Inferior parietal cortex (tissue), 1 donor: ENCODE results near the gene HLA-A.
"Not testable (repeated sequence)": the region's sequence is repeated elsewhere in the genome, so short reads cannot be mapped to it uniquely, and the experiment has no call there.

ENCODE experiments used
- DNase-seq: peaks from one replicate; pipeline ENCODE4 v3.0.0-alpha.2; 2016; ENCODE audit errors: extremely low spot score

HLA-A gene

DNA sequence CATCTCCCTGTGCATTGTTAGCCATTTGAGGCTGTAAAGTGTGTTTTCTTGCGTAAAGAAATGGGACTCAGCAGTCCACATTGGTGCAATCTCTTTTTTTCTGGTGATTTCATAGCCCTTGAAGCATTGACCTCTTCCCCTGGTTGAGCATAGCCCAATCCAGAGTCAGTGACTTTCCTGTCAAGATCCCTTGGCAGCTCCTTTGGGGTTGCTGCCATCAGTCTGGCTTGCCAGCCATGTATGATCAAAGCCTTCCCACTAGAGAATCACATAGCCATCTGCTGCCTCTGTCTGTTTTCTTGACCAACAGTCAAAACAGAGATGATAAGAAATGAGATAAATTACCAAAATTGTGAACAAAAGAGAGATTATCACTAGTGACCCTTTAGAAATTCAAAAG lies 19.6 kb downstream of the HLA-A start:
- DNase-seq: no peak

DNA sequence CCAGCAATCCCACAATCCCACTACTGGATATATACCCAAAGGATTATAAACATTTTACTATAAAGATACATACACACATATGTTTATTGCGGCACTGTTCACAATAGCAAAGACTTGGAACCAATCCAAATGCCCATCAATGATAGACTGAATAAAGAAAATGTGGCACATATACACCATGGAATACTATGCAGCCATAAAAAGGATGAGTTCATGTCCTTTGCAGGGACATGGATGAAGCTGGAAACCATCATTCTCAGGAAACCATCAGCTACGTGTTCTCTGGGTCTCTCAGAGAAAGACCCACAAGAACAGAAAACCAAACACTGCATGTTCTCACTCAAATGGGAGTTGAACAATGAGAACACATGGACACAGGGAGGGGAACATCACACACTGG lies 21.4 kb downstream of the HLA-A start:
- DNase-seq: not testable (repeated sequence)

DNA sequence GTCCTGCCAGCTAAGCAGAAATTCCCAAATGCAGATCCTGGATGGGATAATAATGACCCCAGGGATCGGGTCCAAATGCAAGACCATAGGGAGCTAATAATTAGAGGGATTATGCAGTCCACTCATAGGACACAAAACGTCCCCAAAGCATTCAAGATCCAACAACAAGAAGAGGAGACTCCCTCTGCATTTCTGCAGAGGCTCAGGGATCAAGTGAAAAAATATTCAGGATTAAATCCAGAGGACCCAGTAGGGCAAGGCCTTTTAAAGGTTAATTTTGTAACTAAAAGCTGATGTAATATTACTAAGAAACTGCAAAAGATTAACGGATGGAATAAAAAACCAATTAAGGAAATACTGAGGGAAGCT lies 22.2 kb downstream of the HLA-A start:
- DNase-seq: no peak

DNA sequence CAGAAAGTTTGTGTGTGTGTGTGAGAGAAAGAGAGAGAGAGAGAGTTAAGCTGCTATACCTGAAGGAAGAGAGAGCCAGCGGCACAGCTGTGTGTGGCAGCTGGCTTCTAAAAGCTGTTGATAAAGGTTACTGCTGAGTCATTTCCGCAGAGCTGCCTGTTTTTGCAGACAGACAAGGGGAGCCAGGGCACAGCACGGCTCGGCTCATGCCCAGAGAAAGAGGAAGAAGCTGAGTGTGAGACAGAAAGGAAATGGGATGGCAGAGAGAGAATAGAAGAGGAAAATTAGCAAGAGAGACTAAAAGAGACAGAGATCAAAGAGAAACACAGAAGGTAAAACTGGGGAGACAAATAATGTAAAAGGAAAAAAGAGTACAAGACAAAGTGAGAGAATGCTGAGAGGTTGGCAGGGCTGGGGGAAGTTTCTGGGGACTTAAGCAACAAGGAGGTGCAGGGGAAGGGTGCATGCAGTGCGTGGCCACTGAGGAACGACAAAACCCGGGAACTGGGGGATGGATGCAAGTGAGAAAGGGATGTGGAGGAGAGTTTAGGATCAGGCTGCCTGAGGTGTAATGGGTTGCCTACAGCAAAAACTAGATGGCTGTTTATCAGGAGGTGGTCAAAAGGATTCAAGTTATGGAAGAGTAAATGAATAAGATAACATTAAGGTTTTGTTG lies 22.7 kb downstream of the HLA-A start:
- DNase-seq: peak; percentile 68

- no peak for DNase-seq
Observed at GRCh38 chr6:29965563-29965872, 23.2 kb downstream of the HLA-A start.

DNA sequence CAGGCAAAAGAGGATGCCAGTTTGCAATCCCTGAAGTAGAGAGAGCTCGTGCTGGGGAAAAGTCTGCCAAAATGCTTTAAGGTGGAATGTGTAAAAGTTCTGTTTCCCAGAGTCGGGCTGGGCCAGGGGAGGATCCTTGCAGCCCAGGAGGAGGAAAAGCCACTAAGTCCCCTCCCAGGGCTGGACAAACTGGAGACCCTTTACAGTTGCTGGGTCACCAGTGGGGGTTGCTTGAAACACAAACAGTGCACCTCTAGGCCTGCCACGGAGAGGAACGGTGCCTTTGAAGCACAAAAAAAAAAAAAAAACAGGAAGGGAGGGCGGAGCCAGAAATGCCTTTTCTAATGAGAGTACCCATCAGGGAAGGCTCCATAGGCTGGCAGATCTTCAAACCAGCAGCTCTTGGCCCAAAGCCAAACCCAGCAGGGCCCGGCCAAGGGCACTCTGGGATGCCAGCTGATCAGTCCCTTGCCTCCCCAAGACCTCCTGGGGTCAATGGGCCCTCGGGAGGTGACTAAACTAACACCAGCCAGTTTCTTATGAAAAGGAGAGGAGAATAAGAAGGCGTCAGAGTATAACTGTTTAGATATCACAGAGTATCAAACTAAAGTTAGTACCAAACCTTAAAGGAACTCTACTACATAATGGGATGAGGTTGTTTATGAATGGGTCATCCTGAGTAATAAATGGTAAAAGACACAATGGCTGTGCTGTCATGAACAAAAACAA lies 23.7 kb downstream of the HLA-A start:
- peak; percentile 66 for DNase-seq

DNA sequence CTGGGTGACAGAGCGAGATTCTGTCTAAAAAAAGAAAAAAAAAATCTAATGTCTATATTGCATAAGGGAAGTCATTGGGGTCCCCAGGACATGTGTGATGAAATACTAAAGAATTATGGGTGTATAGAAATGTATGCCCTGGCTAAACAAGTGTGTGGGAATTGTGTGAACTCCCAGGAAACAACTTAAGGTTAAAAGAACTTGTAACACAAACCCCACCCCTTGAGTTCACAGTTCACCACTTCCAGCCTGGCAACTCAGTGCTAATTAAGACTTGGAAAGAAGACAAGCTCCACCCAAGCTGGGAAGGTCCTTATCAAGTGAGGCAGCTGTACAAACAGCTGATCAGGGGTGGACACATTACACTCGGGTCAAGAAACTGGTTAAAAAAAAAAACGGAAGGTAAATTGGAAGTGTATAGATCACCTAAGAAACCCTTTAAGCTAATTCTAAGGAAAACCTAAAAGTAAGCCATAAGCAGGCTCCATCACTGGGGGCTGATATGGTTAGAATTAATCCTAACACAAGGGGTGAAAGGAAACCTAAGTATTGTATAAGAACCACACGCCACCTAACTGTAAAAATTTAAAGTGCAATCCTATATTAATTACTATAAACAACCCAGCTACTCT lies 25.2 kb downstream of the HLA-A start:
- no peak for DNase-seq

DNA sequence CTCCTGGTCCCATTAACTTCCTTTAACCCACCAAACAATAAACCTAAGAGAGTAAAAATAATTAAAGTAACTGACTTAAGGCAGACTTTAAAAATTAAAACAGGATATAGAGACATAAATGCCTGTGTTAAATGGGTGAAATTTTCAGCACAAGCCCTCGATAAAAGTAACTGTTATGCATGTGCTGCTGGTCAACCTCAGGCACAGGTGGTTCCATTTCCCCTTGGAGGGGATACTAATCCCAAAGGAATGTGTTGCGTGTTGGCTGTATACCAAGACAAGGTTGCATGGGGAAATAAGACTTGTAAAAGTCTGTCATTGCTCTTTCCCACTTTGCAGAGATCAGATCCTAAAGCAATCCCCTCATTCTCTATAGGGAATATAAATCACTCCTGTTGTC lies 25.8 kb downstream of the HLA-A start:
- DNase-seq: no peak

GRCh38 chr6:29968905-29969304 lies 26.6 kb downstream of the HLA-A start:
- no peak for DNase-seq

GRCh38 chr6:29970711-29971110 lies 28.4 kb downstream of the HLA-A start:
- DNase-seq: no peak

GRCh38 chr6:29974901-29975560 lies 32.7 kb downstream of the HLA-A start:
- DNase-seq: no peak

DNA sequence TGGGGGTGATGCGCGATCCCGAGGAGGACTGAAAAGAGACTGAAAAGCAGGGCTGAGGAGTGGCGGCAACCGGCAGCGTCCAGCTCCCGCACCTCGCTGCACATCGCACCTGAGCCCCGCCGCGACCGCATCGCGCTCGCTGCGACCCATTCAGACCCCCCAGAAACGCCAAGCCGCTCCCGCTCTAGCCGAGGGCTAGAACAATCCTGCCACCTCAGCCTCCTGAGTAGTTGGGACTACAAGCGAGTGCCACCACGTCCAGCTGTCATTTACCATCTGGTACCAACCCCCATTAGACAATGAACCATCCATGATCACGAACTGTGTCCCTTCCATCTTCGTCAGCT lies 33.2 kb downstream of the HLA-A start:
- DNase-seq: no peak

DNA sequence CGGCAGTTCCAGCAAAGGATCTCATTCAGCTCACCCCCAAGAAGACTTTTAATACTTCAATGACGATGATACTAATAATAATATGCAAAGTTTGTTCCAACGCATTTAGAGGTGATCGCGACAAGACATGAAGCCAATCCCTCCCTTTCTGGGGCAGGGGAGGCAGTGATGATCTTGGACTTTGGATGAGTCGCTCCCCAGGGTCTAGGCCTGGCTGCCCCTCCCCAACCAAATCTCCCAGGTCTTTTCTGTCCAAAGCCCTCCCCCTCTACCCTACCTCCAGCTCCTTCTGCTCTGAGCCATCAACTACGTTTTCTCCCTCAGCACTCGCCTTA lies 33.9 kb downstream of the HLA-A start:
- no peak for DNase-seq

GRCh38 chr6:29976588-29977424 lies 34.5 kb downstream of the HLA-A start:
- DNase-seq: peak; percentile 54

- DNase-seq: no peak
Observed at GRCh38 chr6:29977425-29977727, 35.0 kb downstream of the HLA-A start.

GRCh38 chr6:29980013-29980412 lies 37.7 kb downstream of the HLA-A start:
- DNase-seq: not testable (repeated sequence)

GRCh38 chr6:29980511-29980910 lies 38.2 kb downstream of the HLA-A start:
- no peak for DNase-seq

- DNase-seq: no peak
Observed at GRCh38 chr6:29981211-29981812, 39.0 kb downstream of the HLA-A start.

GRCh38 chr6:29982097-29982496 lies 39.8 kb downstream of the HLA-A start:
- no peak for DNase-seq

GRCh38 chr6:29984232-29984631 lies 41.9 kb downstream of the HLA-A start:
- no peak for DNase-seq

DNA sequence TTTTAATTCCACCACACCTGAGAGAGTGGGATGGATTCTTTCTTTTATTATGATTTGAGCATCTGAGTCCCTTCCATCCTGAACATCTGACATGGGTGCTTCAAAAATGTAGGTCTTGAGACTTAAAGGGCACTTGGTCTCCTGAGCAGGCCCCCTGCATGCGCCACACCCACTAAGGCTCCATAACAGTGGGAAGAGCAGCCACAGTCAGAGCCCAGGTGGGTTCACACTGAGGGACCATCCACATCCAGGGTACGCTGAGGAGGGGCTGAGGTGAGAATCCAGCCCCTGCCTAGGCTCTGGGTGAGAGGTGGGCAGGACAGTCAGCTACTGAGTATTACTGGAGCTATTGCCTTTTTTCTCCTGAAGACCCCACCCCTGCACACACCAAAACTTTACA lies 42.7 kb downstream of the HLA-A start:
- DNase-seq: no peak
